PC-9 (cell line): Measurements from ENCODE around the gene HDAC10. TPM values are rescaled to one million over a fixed set of nuclear protein-coding genes. Genes with fewer than 3 reads are reported as not detected.

Experiments used
- BruUV-seq: library from RNA; stranded (reverse); fragments of 400-500 nt; replicated peaks from 2 replicates; lab custom pipeline; 2021; lab: Mats Ljungman, UMichigan
- CTCF ChIA-PET: fragments of 300-600 bp; sonication (Branson Sonifier 250); formaldehyde crosslinking; loops from one replicate; lab custom pipeline; 2022; ENCODE audit warnings: antibody characterized with exemption; lab: Charles Lee
- POLR2A ChIA-PET: fragments of 300-600 bp; sonication (Branson Sonifier 250); formaldehyde crosslinking; loops from one replicate; lab custom pipeline; 2022; ENCODE audit warnings: antibody characterized with exemption; ENCODE audit not compliant: unreplicated experiment; lab: Charles Lee
- DNase-seq, 2 experiments: peaks; one replicate each; pipeline versions ENCODE4 v3.0.0 to v3.0.0-alpha.2; 2015 to 2022; ENCODE audit warnings: mixed read lengths in 1 of 2
- H2AFZ ChIP-seq: fragments of 200-600 bp; sonication (generic); 2 replicates; pipeline ENCODE4 v1.8.1; 2017; ENCODE audit warnings: antibody characterized with exemption
- H3F3A ChIP-seq: fragments of 200-600 bp; sonication (generic); 2 replicates; pipeline ENCODE4 v1.8.1; 2017; ENCODE audit warnings: antibody characterized with exemption, mild to moderate bottlenecking, low read depth; ENCODE audit not compliant: insufficient read depth
- H3K27ac ChIP-seq: fragments of 200-600 bp; sonication (generic); 2 replicates; pipeline ENCODE4 v1.6.1; 2016; ENCODE audit warnings: mixed run types
- H3K27me3 ChIP-seq: fragments of 200-600 bp; sonication (generic); 2 replicates; pipeline ENCODE4 v1.6.1; 2016; ENCODE audit warnings: low read depth, mixed run types; ENCODE audit not compliant: insufficient read depth
- H3K36me3 ChIP-seq: fragments of 200-600 bp; sonication (generic); 2 replicates; pipeline ENCODE4 v1.6.1; 2016; ENCODE audit warnings: low read depth, mixed run types
- H3K4me1 ChIP-seq: fragments of 200-600 bp; sonication (generic); replicated peaks from 2 replicates; pipeline ENCODE4 v1.6.1; 2016; ENCODE audit warnings: mixed run types; ENCODE audit not compliant: insufficient read depth
- H3K4me2 ChIP-seq: fragments of 200-600 bp; sonication (generic); 2 replicates; pipeline ENCODE4 v1.6.1; 2017; ENCODE audit warnings: mixed run types
- H3K4me3 ChIP-seq: fragments of 200-600 bp; sonication (generic); 2 replicates; pipeline ENCODE4 v1.6.1; 2016; ENCODE audit warnings: mixed run types
- H3K79me2 ChIP-seq: fragments of 200-600 bp; sonication (generic); 2 replicates; pipeline ENCODE4 v1.6.1; 2017; ENCODE audit warnings: low read depth, mixed run types
- H3K9me2 ChIP-seq: fragments of 200-600 bp; sonication (generic); 2 replicates; pipeline ENCODE4 v1.8.1; 2017; ENCODE audit warnings: mild to moderate bottlenecking; ENCODE audit not compliant: insufficient read depth
- H3K9me3 ChIP-seq: fragments of 200-600 bp; sonication (generic); 2 replicates; pipeline ENCODE4 v1.8.1; 2016; ENCODE audit warnings: low read depth; ENCODE audit not compliant: insufficient read depth
- H4K20me1 ChIP-seq: fragments of 200-600 bp; sonication (generic); 2 replicates; pipeline ENCODE4 v1.8.1; 2017; ENCODE audit not compliant: insufficient read depth
- CTCF ChIP-seq: fragments of 200-600 bp; sonication (generic); conservative IDR thresholded peaks from 2 replicates; pipeline ENCODE4 v1.6.1; 2017; ENCODE audit warnings: mixed run types, antibody characterized with exemption, mild to moderate bottlenecking, moderate library complexity
- EZH2 ChIP-seq: fragments of 200-600 bp; sonication (generic); IDR thresholded peaks from 2 replicates; pipeline ENCODE4 v1.8.0; 2017; ENCODE audit warnings: antibody characterized with exemption, low read depth
- intact Hi-C: fragments of 100-400 bp; cut with micrococcal nuclease; formaldehyde crosslinking; loops from one replicate; pipeline ENCODE4 v1.10.0; 2022; ENCODE audit not compliant: unreplicated experiment
- total RNA-seq: library from RNA; stranded (reverse); gene quantifications from 2 replicates; pipeline ENCODE4 v1.2.3, GENCODE V29; 2021

The HDAC10 gene
- total RNA-seq, 1 experiment from 2014 or later, result 80.5 TPM

- no peak for TF ChIP-seq EZH2
- Histone ChIP-seq H3K79me2 (peaks cover 85% of the 10 kb centered on the region), H3K9me2 (no peaks in the 10 kb centered on the region), H3K27ac (no peak overlapping the region), H3K4me2 (no peak overlapping the region), H3F3A (peaks cover 63% of the 10 kb centered on the region), H3K9me3 (no peaks in the 10 kb centered on the region), H2AFZ (no peak overlapping the region), H4K20me1 (peaks cover 76% of the 10 kb centered on the region), H3K4me1 (peaks cover 74% of the 10 kb centered on the region), H3K4me3 (no peak overlapping the region), H3K27me3 (no peaks in the 10 kb centered on the region), H3K36me3 (peaks cover 15% of the 10 kb centered on the region; the same call in 1 of the 2 replicates)
- intact Hi-C loops, result no loop called here
- no TSS peak for BruUV-seq
- POLR2A ChIA-PET, result no interaction called here
- DNase-seq, result no peak
- CTCF ChIA-PET, result no interaction called here
Measured at GRCh38 chr22:50297510-50298265, 46.6 kb upstream of the HDAC10 start.

GRCh38 chr22:50296658-50297490 lies 45.8 kb upstream of the HDAC10 start:
- Histone ChIP-seq H3K4me2 (no peak overlapping the region), H4K20me1 (peaks cover 74% of the 10 kb centered on the region), H3K27ac (no peak overlapping the region), H2AFZ (no peak overlapping the region), H3K4me1 (peaks cover 74% of the 10 kb centered on the region), H3K79me2 (peaks cover 85% of the 10 kb centered on the region), H3K9me2 (no peaks in the 10 kb centered on the region), H3F3A (peaks cover 63% of the 10 kb centered on the region), H3K27me3 (no peaks in the 10 kb centered on the region), H3K4me3 (no peak overlapping the region), H3K36me3 (peaks cover 12% of the 10 kb centered on the region; the same call in 1 of the 2 replicates), H3K9me3 (no peaks in the 10 kb centered on the region)
- POLR2A ChIA-PET, result no interaction called here
- intact Hi-C loops, result no loop called here
- TF ChIP-seq EZH2 (no peak), CTCF (no peak)
- CTCF ChIA-PET, result interaction anchor here (0.7 kb wide), 1 partner anchor 366 kb away, joined by 5 read pairs; no protein-coding TSS in a partner anchor
- no TSS peak for BruUV-seq
- no peak for DNase-seq

- no peak for DNase-seq
- H3K27ac ChIP-seq, result peak overlapping the region; percentile 87
- peak overlapping the region; percentile 54 for H3K4me3 ChIP-seq
- peak overlapping the region; percentile 87 for H3K4me2 ChIP-seq
- H3K27me3 ChIP-seq, result no peaks in the 10 kb centered on the region
- H3K79me2 ChIP-seq, result peaks cover 91% of the 10 kb centered on the region
- POLR2A ChIA-PET, result interaction anchor here (0.6 to 1.8 kb wide), 2 partner anchors 10 to 12 kb away, joined by 9 to 12 read pairs; no protein-coding TSS in a partner anchor
- peaks cover 81% of the 10 kb centered on the region for H4K20me1 ChIP-seq
- peaks cover 63% of the 10 kb centered on the region for H3F3A ChIP-seq
- intact Hi-C loops, result no loop called here
- peaks cover 25% of the 10 kb centered on the region; the same call in 1 of the 2 replicates for H3K36me3 ChIP-seq
- CTCF ChIA-PET, result interaction anchor here (0.7 to 1.7 kb wide), 2 partner anchors 11 to 47 kb away, joined by 3 to 6 read pairs; no protein-coding TSS in a partner anchor
- no peaks in the 10 kb centered on the region for H3K9me3 ChIP-seq
- H3K9me2 ChIP-seq, result no peaks in the 10 kb centered on the region
- H3K4me1 ChIP-seq, result peaks cover 61% of the 10 kb centered on the region
- BruUV-seq, result no TSS peak
- no peak overlapping the region for H2AFZ ChIP-seq
- TF ChIP-seq CTCF (no peak), EZH2 (no peak)
Measured at GRCh38 chr22:50294319-50294656, 43.2 kb upstream of the HDAC10 start.
